GM23338 (cell line): ENCODE results near the gene ANO1. TPM values are rescaled to one million over a fixed set of nuclear protein-coding genes. Genes with fewer than 3 reads are reported as not detected.

Source experiments
- ATAC-seq: fragments of 200-7000 bp; cut with Tn5 transposase; 3 replicates; pipeline ENCODE4 v1.9.1; 2020
- DNase-seq: peaks from one replicate; pipeline ENCODE4 v3.0.0-alpha.2; 2015; ENCODE audit warnings: low spot score
- H2AFZ ChIP-seq: fragments of 200-600 bp; sonication (generic); 2 replicates; pipeline ENCODE4 v1.8.0; 2016; ENCODE audit warnings: antibody characterized with exemption, mild to moderate bottlenecking, moderate library complexity
- H3F3A ChIP-seq: fragments of 200-600 bp; sonication (generic); replicated peaks from 2 replicates; pipeline ENCODE4 v1.8.0; 2017; ENCODE audit warnings: antibody characterized with exemption, mixed run types, low read depth
- H3K27ac ChIP-seq: fragments of 200-600 bp; sonication (generic); 2 replicates; pipeline ENCODE4 v1.6.1; 2016; ENCODE audit warnings: low read depth
- H3K27me3 ChIP-seq: fragments of 200-600 bp; sonication (generic); 2 replicates; pipeline ENCODE4 v1.8.0; 2016; ENCODE audit warnings: mild to moderate bottlenecking, mixed run types, moderate library complexity; ENCODE audit not compliant: insufficient read depth
- H3K36me3 ChIP-seq: fragments of 200-600 bp; sonication (generic); 2 replicates; pipeline ENCODE4 v1.8.0; 2016; ENCODE audit warnings: mild to moderate bottlenecking; ENCODE audit not compliant: insufficient read depth
- H3K4me1 ChIP-seq: fragments of 200-600 bp; sonication (generic); 2 replicates; pipeline ENCODE4 v1.8.0; 2016; ENCODE audit warnings: mild to moderate bottlenecking, moderate library complexity; ENCODE audit not compliant: insufficient read depth
- H3K4me2 ChIP-seq: fragments of 200-600 bp; sonication (generic); 2 replicates; pipeline ENCODE4 v1.7.1; 2017; ENCODE audit warnings: mixed run types
- H3K4me3 ChIP-seq: fragments of 200-600 bp; sonication (generic); 2 replicates; pipeline ENCODE4 v1.6.1; 2016; ENCODE audit warnings: mixed run types
- H3K79me2 ChIP-seq: fragments of 200-600 bp; sonication (generic); replicated peaks from 2 replicates; pipeline ENCODE4 v1.8.0; 2017; ENCODE audit warnings: mild to moderate bottlenecking; ENCODE audit not compliant: insufficient read depth
- H3K9me2 ChIP-seq: fragments of 200-600 bp; sonication (generic); 2 replicates; pipeline ENCODE4 v1.8.0; 2017; ENCODE audit not compliant: insufficient read depth
- H4K20me1 ChIP-seq: fragments of 200-600 bp; sonication (generic); replicated peaks from 2 replicates; pipeline ENCODE4 v1.8.0; 2017; ENCODE audit warnings: mild to moderate bottlenecking; ENCODE audit not compliant: insufficient read depth
- H3K27ac Mint-ChIP-seq: 2 replicates; pipeline ENCODE4 v1.8.0; 2020; ENCODE audit warnings: inconsistent platforms, mild to moderate bottlenecking, moderate library complexity, mixed read lengths
- H3K27me3 Mint-ChIP-seq: 3 replicates; pipeline ENCODE4 v1.8.0; 2022; ENCODE audit warnings: low read depth, mild to moderate bottlenecking, moderate library complexity, mixed read lengths, inconsistent platforms; ENCODE audit not compliant: insufficient read depth, poor library complexity
- H3K36me3 Mint-ChIP-seq: 3 replicates; pipeline ENCODE4 v1.8.0; 2021; ENCODE audit warnings: low read depth, mild to moderate bottlenecking, inconsistent platforms, moderate library complexity, mixed read lengths
- H3K4me1 Mint-ChIP-seq: 3 replicates; pipeline ENCODE4 v1.8.0; 2020; ENCODE audit warnings: mild to moderate bottlenecking, inconsistent platforms, mixed read lengths
- H3K4me3 Mint-ChIP-seq: 3 replicates; pipeline ENCODE4 v1.8.0; 2021; ENCODE audit warnings: moderate library complexity, mild to moderate bottlenecking, inconsistent platforms, mixed read lengths
- H3K9me3 Mint-ChIP-seq: 3 replicates; pipeline ENCODE4 v1.8.0; 2020; ENCODE audit warnings: moderate library complexity, mild to moderate bottlenecking, inconsistent platforms, mixed read lengths
- CREB1 ChIP-seq: fragments of 250-450 bp; sonication (Bioruptor Pico); IDR thresholded peaks from 2 replicates; pipeline ENCODE4 v1.5.0; 2020; ENCODE audit warnings: low read depth, mild to moderate bottlenecking, moderate library complexity
- CTCF ChIP-seq, 2 experiments: fragments of 200-600 bp in 1 of 2; sonication (generic) in 1 of 2; conservative IDR thresholded peaks; 2 replicates each; pipeline versions ENCODE4 v1.5.1 to v1.6.1; 2016 to 2017; ENCODE audit warnings: antibody characterized with exemption in 2 of 2, low read depth in 2 of 2, mild to moderate bottlenecking in 2 of 2, moderate library complexity in 1 of 2
- JUNB ChIP-seq: IDR thresholded peaks from one replicate; pipeline ENCODE4 v1.6.1; 2016; ENCODE audit warnings: antibody characterized with exemption; ENCODE audit not compliant: unreplicated experiment
- POLR2AphosphoS5 ChIP-seq: IDR thresholded peaks from 2 replicates; pipeline ENCODE4 v1.6.1; 2016; ENCODE audit warnings: antibody characterized with exemption, low read depth
- REST ChIP-seq: IDR thresholded peaks from one replicate; pipeline ENCODE4 v1.6.1; 2018; ENCODE audit warnings: antibody characterized with exemption; ENCODE audit not compliant: unreplicated experiment
- STAT1 ChIP-seq: IDR thresholded peaks from one replicate; pipeline ENCODE4 v1.6.1; 2016; ENCODE audit warnings: antibody characterized with exemption; ENCODE audit not compliant: unreplicated experiment
- ZNF114 ChIP-seq: fragments of 250-450 bp; sonication (Bioruptor Pico); IDR thresholded peaks from 2 replicates; pipeline ENCODE4 v1.5.0; 2020; ENCODE audit warnings: mild to moderate bottlenecking, moderate library complexity
- ZNF331 ChIP-seq: fragments of 250-450 bp; sonication (Bioruptor Pico); IDR thresholded peaks from 2 replicates; pipeline ENCODE4 v1.5.0; 2020; ENCODE audit warnings: low read depth, mild to moderate bottlenecking, moderate library complexity
- polyA plus RNA-seq: library from polyadenylated mRNA; unstranded; fragments of >200 nt; fragmentation: Nextera tagmentation; extraction: Ambion mirVana; gene quantifications from 2 replicates; pipeline ENCODE4 v1.2.1, GENCODE V29; 2016
- total RNA-seq: library from RNA; depleted of rRNA; stranded (reverse); fragments of >200 nt; shearing (Covaris generic); gene quantifications from 2 replicates; pipeline ENCODE4 v1.2.3, GENCODE V29; 2014

Gene ANO1
- total and polyA plus RNA-seq, 2 experiments from 2014 or later = 1.4 to 3.4 TPM

GRCh38 chr11:70169632-70170031 lies 91.5 kb downstream of the ANO1 start (continued):
- TF ChIP-seq POLR2AphosphoS5 = no peak
- TF ChIP-seq JUNB = no peak
- TF ChIP-seq CREB1 (CRISPR knock-in tag) = no peak
- TF ChIP-seq ZNF114 = no peak
- no peak for TF ChIP-seq ZNF331 (CRISPR knock-in tag)
- no peak for TF ChIP-seq CTCF (conservative IDR thresholded peaks at IDR 0.05; ENCODE audit: low read depth in 2 of 2)

GRCh38 chr11:70170596-70171210 lies 92.6 kb downstream of the ANO1 start:
- DNase-seq (no peak), ATAC-seq (no peak)
- no peak overlapping the region for H3K27ac Mint-ChIP-seq
- Histone ChIP-seq H3K4me2 (no peak overlapping the region), H2AFZ (no peak overlapping the region), H4K20me1 (no peaks in the 10 kb centered on the region), H3K4me3 (no peak overlapping the region), H3K9me2 (no peaks in the 10 kb centered on the region), H3K27me3 (no peaks in the 10 kb centered on the region), H3F3A (no peaks in the 10 kb centered on the region), H3K4me1 (peaks cover 9% of the 10 kb centered on the region; the same call in 1 of the 2 replicates), H3K27ac (no peak overlapping the region), H3K79me2 (no peaks in the 10 kb centered on the region), H3K36me3 (no peaks in the 10 kb centered on the region)
- H3K4me3 Mint-ChIP-seq = no peak overlapping the region
- peaks cover 10% of the 10 kb centered on the region for H3K27me3 Mint-ChIP-seq
- peaks cover 12% of the 10 kb centered on the region for H3K4me1 Mint-ChIP-seq
- no peaks in the 10 kb centered on the region; the same call in 2 of the 3 replicates for H3K9me3 Mint-ChIP-seq
- no peaks in the 10 kb centered on the region for H3K36me3 Mint-ChIP-seq
- TF ChIP-seq REST (no peak), POLR2AphosphoS5 (no peak)

- Histone ChIP-seq H3F3A (no peaks in the 10 kb centered on the region), H3K27ac (no peak overlapping the region)
- DNase-seq = no peak
- TF ChIP-seq CREB1 (CRISPR knock-in tag) = no peak
- TF ChIP-seq ZNF114 = no peak
- TF ChIP-seq REST = no peak
- no peak for TF ChIP-seq STAT1
Measured at GRCh38 chr11:70173018-70173417, 94.9 kb downstream of the ANO1 start.

More at GRCh38 chr11:70173018-70173417, 94.9 kb downstream of the ANO1 start:
- Histone ChIP-seq H3K4me1 (peaks cover 9% of the 10 kb centered on the region; the same call in 1 of the 2 replicates), H2AFZ (no peak overlapping the region), H3K4me3 (no peak overlapping the region), H4K20me1 (no peaks in the 10 kb centered on the region), H3K79me2 (no peaks in the 10 kb centered on the region), H3K36me3 (no peaks in the 10 kb centered on the region), H3K9me2 (no peaks in the 10 kb centered on the region), H3K27me3 (no peaks in the 10 kb centered on the region), H3K4me2 (no peak overlapping the region)
- H3K4me3 Mint-ChIP-seq = no peak overlapping the region
- H3K27ac Mint-ChIP-seq = no peak overlapping the region
- no peaks in the 10 kb centered on the region for H3K36me3 Mint-ChIP-seq
- no peak for ATAC-seq
- no peaks in the 10 kb centered on the region; the same call in 2 of the 3 replicates for H3K9me3 Mint-ChIP-seq
- H3K27me3 Mint-ChIP-seq = peaks cover 9% of the 10 kb centered on the region
- H3K4me1 Mint-ChIP-seq = peaks cover 18% of the 10 kb centered on the region
